ENCODE data around the gene SNAP91. TPM values are rescaled to one million over a fixed set of nuclear protein-coding genes. Genes with fewer than 3 reads are reported as not detected.
"Not testable (repeated sequence)": the region's sequence is repeated elsewhere in the genome, so short reads cannot be mapped to it uniquely, and the experiment has no call there.

SNAP91 gene
- total and polyA plus RNA-seq, 2 donors (not counting 1 experiment from before 2014, with no cell fraction given) = not detected

DNA sequence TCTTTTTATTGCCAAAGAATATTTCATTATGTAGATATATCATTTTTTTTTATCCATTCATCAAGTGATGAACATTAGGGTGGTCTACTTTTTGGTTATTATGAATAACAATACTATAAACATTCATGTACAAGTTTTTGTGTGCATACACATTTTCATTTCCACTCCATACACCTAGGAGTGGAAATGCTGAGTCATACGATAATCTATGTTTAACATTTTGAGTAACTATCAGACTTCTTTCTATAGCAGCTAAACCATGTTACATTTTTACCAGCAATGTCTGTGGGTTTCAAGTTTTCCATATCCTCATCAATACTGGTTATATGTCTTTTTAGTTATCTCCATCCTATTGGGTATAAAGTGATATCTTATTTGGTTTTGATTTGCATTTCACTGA lies 130.8 kb downstream of the SNAP91 start:
- H3K36me3 ChIP-seq (replicated peaks in 1 of 2; ENCODE audit: control extremely low read depth in 1 of 2, control insufficient read depth in 1 of 2, extremely low read depth in 1 of 2, insufficient read depth in 2 of 2, low read length in 1 of 2) = no peaks in the 10 kb centered on the region
- WGBS (ENCODE audit: insufficient coverage) = no CpG with 5 or more reads among the region's 1 CpG
- Mint-ChIP-seq H3K4me1 (no peaks in the 10 kb centered on the region), H3K27ac (no peak overlapping the region), H3K4me3 (no peak overlapping the region), H3K27me3 (no peaks in the 10 kb centered on the region), H3K9me3 (ENCODE audit: insufficient read depth) (no peaks in the 10 kb centered on the region)
- no peaks in the 10 kb centered on the region for H4K20me1 ChIP-seq (ENCODE audit: control insufficient read depth, insufficient read depth, low read length, poor library complexity, severe bottlenecking)
- intact Hi-C loops (cut with micrococcal nuclease) = no loop called here
- H3K27ac ChIP-seq (ENCODE audit: low read length in 2 of 2) = no peak overlapping the region
- no peak overlapping the region for H3K4me3 ChIP-seq (ENCODE audit: control extremely low read depth in 1 of 5, extremely low read depth in 1 of 5, insufficient read depth in 1 of 5, low read depth in 2 of 5, low read length in 4 of 5)
- H3K4me1 ChIP-seq (ENCODE audit: control insufficient read depth in 2 of 2, insufficient read depth in 2 of 2, low read length in 2 of 2) = no peaks in the 10 kb centered on the region
- TF ChIP-seq, protein P1, sequence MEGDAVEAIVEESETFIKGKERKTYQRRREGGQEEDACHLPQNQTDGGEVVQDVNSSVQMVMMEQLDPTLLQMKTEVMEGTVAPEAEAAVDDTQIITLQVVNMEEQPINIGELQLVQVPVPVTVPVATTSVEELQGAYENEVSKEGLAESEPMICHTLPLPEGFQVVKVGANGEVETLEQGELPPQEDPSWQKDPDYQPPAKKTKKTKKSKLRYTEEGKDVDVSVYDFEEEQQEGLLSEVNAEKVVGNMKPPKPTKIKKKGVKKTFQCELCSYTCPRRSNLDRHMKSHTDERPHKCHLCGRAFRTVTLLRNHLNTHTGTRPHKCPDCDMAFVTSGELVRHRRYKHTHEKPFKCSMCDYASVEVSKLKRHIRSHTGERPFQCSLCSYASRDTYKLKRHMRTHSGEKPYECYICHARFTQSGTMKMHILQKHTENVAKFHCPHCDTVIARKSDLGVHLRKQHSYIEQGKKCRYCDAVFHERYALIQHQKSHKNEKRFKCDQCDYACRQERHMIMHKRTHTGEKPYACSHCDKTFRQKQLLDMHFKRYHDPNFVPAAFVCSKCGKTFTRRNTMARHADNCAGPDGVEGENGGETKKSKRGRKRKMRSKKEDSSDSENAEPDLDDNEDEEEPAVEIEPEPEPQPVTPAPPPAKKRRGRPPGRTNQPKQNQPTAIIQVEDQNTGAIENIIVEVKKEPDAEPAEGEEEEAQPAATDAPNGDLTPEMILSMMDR (IDR thresholded peaks at IDR 0.05) = no peak
- TF ChIP-seq EZH2 (IDR thresholded peaks at IDR 0.05; ENCODE audit: borderline replicate concordance, insufficient read depth, low read depth, low read length, poor library complexity, severe bottlenecking) = no peak
- no peaks in the 10 kb centered on the region for H3K27me3 ChIP-seq (replicated peaks in 1 of 4; ENCODE audit: control extremely low read depth in 1 of 4, control insufficient read depth in 3 of 4, insufficient read depth in 4 of 4, low read length in 3 of 4)
- ChIA-PET CTCF (no interaction called here), POLR2A (no interaction called here)
- no peak overlapping the region for H3K4me2 ChIP-seq (replicated peaks; ENCODE audit: low read depth, low read length, poor library complexity, severe bottlenecking)
- no peak for DNase-seq
- H3K9ac ChIP-seq (ENCODE audit: low read length) = no peak overlapping the region
- no peaks in the 10 kb centered on the region for H3K9me3 ChIP-seq (ENCODE audit: control extremely low read depth in 1 of 3, control insufficient read depth in 2 of 3, insufficient read depth in 1 of 3, low read length in 2 of 3)
- no peak for ATAC-seq (ENCODE audit: low read depth)
- H2AFZ ChIP-seq (ENCODE audit: insufficient read depth, low read depth, low read length, poor library complexity, severe bottlenecking) = no peak overlapping the region
- no peaks in the 10 kb centered on the region for H3K79me2 ChIP-seq (ENCODE audit: control insufficient read depth, insufficient read depth, low read length)

DNA sequence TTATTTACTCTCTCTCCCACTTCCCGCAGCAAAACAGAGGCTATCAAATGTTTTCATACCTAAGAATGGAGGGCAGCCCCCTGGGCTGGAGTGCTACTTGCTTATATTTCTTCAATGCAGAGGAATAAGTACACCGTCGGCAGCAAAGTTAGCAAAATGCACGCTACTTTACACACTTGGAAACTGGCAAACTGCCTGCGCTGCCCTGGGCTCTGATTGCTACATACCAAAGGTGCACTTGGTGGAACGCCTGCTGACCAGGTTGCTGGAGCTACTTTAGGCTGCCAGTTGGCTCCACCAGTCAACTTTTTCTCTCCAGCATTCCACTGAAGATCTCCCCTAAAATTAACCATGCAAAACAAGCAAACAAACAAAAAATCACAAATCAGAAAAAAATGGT lies 134.1 kb downstream of the SNAP91 start:
- H3K4me2 ChIP-seq (replicated peaks; ENCODE audit: low read depth, low read length, poor library complexity, severe bottlenecking) = no peak overlapping the region
- no peak overlapping the region for H3K4me3 ChIP-seq (ENCODE audit: control extremely low read depth in 1 of 5, extremely low read depth in 1 of 5, insufficient read depth in 1 of 5, low read depth in 2 of 5, low read length in 4 of 5)
- no peaks in the 10 kb centered on the region for H3K9me3 Mint-ChIP-seq (ENCODE audit: insufficient read depth)
- no peak overlapping the region for H2AFZ ChIP-seq (ENCODE audit: insufficient read depth, low read depth, low read length, poor library complexity, severe bottlenecking)
- no peak overlapping the region for H3K9ac ChIP-seq (ENCODE audit: low read length)
- H3K9me3 ChIP-seq (ENCODE audit: control extremely low read depth in 1 of 3, control insufficient read depth in 2 of 3, insufficient read depth in 1 of 3, low read length in 2 of 3) = no peaks in the 10 kb centered on the region
- DNase-seq = no peak
- H4K20me1 ChIP-seq (ENCODE audit: control insufficient read depth, insufficient read depth, low read length, poor library complexity, severe bottlenecking) = no peaks in the 10 kb centered on the region
- CTCF ChIA-PET = no interaction called here
- no peaks in the 10 kb centered on the region for H3K27me3 ChIP-seq (replicated peaks in 1 of 4; ENCODE audit: control extremely low read depth in 1 of 4, control insufficient read depth in 3 of 4, insufficient read depth in 4 of 4, low read length in 3 of 4)
- no peak overlapping the region for H3K27ac ChIP-seq (ENCODE audit: low read length in 2 of 2)
- no peak overlapping the region for H3K27ac Mint-ChIP-seq
- H3K4me1 Mint-ChIP-seq = no peaks in the 10 kb centered on the region
- 93% methylated on average over 4 of the region's 6 CpGs for WGBS (ENCODE audit: insufficient coverage)
- H3K27me3 Mint-ChIP-seq = no peaks in the 10 kb centered on the region
- H3K79me2 ChIP-seq (ENCODE audit: control insufficient read depth, insufficient read depth, low read length) = no peaks in the 10 kb centered on the region
- POLR2A ChIA-PET = no interaction called here
- ATAC-seq (ENCODE audit: low read depth) = no peak
- no peak for TF ChIP-seq EZH2 (IDR thresholded peaks at IDR 0.05; ENCODE audit: borderline replicate concordance, insufficient read depth, low read depth, low read length, poor library complexity, severe bottlenecking)
- TF ChIP-seq, protein P1 (IDR thresholded peaks at IDR 0.05) = no peak
- no peak overlapping the region for H3K4me3 Mint-ChIP-seq
- intact Hi-C loops (cut with micrococcal nuclease) = no loop called here
- H3K4me1 ChIP-seq (ENCODE audit: control insufficient read depth in 2 of 2, insufficient read depth in 2 of 2, low read length in 2 of 2) = no peaks in the 10 kb centered on the region
- H3K36me3 ChIP-seq (replicated peaks in 1 of 2; ENCODE audit: control extremely low read depth in 1 of 2, control insufficient read depth in 1 of 2, extremely low read depth in 1 of 2, insufficient read depth in 2 of 2, low read length in 1 of 2) = no peaks in the 10 kb centered on the region

DNA sequence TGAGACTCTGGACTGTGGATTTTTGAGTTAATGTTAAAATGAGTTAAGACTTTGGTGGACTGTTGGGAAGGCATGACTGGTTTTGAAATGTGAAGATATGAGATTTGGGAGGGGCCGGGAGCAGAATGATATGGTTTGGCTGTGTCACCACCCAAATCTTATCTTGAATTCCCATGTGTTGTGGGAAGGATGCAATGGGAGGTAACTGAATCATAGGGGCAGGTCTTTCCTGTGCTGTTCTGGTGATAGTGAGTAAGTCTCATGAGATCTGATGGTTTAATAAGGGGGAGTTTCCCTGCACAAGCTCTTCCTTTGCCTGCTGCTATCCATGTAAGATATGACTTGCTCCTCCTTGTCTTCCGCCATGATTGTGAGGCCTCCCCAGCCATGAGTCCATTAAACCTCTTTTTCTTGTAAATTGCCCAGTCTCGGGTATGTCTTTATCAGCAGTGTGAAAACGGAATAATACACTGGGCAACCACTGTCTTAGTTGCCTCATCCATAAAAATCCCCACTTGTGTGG lies 137.2 kb downstream of the SNAP91 start:
- CTCF ChIA-PET = interaction anchor here (0.7 kb wide), 1 partner anchor 154 kb away, joined by 3 read pairs; no protein-coding TSS in a partner anchor
- POLR2A ChIA-PET = not testable (repeated sequence)

More for the DNA sequence above, 137.2 kb downstream of the SNAP91 start:
- H3K27ac ChIP-seq (ENCODE audit: low read length in 2 of 2); DNase-seq; H3K4me3 ChIP-seq (ENCODE audit: control extremely low read depth in 1 of 5, extremely low read depth in 1 of 5, insufficient read depth in 1 of 5, low read depth in 2 of 5, low read length in 4 of 5); H3K9me3 ChIP-seq (ENCODE audit: control extremely low read depth in 1 of 3, control insufficient read depth in 2 of 3, insufficient read depth in 1 of 3, low read length in 2 of 3); H3K4me2 ChIP-seq (replicated peaks; ENCODE audit: low read depth, low read length, poor library complexity, severe bottlenecking); intact Hi-C loops (cut with micrococcal nuclease); H3K27me3 ChIP-seq (replicated peaks in 1 of 4; ENCODE audit: control extremely low read depth in 1 of 4, control insufficient read depth in 3 of 4, insufficient read depth in 4 of 4, low read length in 3 of 4); H3K4me3 Mint-ChIP-seq; H3K36me3 ChIP-seq (replicated peaks in 1 of 2; ENCODE audit: control extremely low read depth in 1 of 2, control insufficient read depth in 1 of 2, extremely low read depth in 1 of 2, insufficient read depth in 2 of 2, low read length in 1 of 2); ATAC-seq (ENCODE audit: low read depth); H3K9me3 Mint-ChIP-seq (ENCODE audit: insufficient read depth); H3K4me1 ChIP-seq (ENCODE audit: control insufficient read depth in 2 of 2, insufficient read depth in 2 of 2, low read length in 2 of 2); H3K27me3 Mint-ChIP-seq; H3K9ac ChIP-seq (ENCODE audit: low read length); H2AFZ ChIP-seq (ENCODE audit: insufficient read depth, low read depth, low read length, poor library complexity, severe bottlenecking); H3K27ac Mint-ChIP-seq; H3K4me1 Mint-ChIP-seq; H4K20me1 ChIP-seq (ENCODE audit: control insufficient read depth, insufficient read depth, low read length, poor library complexity, severe bottlenecking); H3K79me2 ChIP-seq (ENCODE audit: control insufficient read depth, insufficient read depth, low read length): not testable (repeated sequence)
- WGBS (ENCODE audit: insufficient coverage) = 96% methylated on average over 3 of the region's 4 CpGs
